ENCODE results near the gene IQGAP2. TPM values are rescaled to one million over a fixed set of nuclear protein-coding genes. Genes with fewer than 3 reads are reported as not detected.

The IQGAP2 gene
- total RNA-seq, 1 donor from 2014 or later: 92.8 TPM

DNA sequence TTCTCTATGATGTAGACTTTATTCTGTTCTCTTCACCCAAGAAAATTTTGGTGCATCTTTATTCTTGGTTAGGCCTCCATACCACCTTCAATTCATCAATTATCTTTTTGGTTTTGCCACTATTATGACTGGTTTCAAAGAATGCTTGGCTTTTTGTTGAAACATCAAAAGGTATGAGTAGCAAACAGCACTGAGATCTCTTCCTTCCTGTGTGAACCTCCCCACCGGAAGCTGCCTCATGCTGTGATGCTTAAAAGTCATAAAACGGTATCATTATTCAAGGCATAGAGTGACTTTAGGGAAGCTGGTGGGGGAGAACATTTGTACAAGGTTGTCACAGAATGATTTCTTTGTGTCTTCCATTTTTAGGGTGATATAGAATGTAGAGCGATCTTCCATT lies 70.6 kb downstream of the IQGAP2 start:
- intact Hi-C loops (cut with micrococcal nuclease): loop anchor here (1.0 to 5.0 kb wide), 7 partner anchors 48 to 757 kb away; partner anchors contain the start of genes AGGF1 and POC5

DNA sequence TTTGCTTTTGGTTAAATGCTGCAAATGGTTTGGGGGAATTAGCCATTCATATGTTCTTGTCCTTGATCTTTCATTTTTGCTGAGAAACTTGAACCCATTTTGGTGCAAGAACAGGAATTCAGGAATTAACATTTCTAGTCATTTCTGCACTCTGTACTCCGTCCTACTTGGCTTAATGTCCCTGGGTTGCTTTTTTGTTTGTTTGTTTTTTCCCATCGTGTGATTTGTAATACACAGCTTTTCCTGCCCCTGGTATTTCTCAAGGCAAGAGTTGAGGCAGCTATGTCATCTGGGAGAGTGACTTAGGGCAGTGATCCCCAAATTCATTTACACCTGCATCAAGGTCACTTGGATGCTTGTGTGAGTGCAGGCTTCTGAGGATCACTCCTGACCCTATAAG lies 71.3 kb downstream of the IQGAP2 start:
- intact Hi-C loops (cut with micrococcal nuclease): loop anchor here (5.0 kb wide), 3 partner anchors 147 to 558 kb away; partner anchors contain the start of gene AGGF1

DNA sequence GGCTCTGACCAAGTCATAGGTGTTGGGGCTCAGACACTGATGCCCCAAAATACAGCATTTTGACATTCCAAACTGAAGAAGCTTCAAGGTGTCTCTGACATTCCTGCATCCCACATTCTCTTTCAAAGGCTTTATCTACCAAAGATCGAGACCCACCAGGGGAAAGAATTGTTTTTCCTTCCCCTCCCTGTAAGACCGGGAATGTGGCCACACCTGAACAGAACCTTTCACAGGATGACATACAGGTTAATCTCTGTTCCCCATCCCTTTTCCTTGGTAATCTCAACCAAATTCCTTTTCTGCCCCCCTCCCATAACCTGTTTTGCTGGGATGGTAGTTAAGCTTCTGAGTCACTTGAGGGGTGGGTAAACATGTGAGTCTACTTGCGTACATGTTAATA lies 72.3 kb downstream of the IQGAP2 start:
- intact Hi-C loops (cut with micrococcal nuclease): no loop called here

DNA sequence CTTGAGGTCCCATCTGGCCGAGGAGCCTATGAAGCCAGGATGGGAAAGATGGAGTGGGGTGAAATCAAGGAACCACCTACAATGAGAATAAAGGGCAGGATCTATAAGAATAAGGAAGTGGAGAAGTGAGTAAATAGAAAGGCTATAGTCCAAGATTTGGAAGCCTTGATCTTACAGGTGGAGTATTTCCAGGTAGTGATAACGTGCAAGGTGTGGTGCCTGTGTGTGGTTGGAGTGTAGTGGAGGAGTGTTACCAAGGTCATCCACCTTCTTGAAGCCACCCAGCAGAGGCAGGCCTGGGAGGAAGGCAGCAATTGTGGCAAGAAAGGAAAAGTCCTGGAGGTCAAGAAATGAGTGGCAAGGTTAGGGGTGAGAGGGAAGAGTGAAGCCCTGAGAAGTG lies 72.9 kb downstream of the IQGAP2 start:
- intact Hi-C loops (cut with micrococcal nuclease): no loop called here

DNA sequence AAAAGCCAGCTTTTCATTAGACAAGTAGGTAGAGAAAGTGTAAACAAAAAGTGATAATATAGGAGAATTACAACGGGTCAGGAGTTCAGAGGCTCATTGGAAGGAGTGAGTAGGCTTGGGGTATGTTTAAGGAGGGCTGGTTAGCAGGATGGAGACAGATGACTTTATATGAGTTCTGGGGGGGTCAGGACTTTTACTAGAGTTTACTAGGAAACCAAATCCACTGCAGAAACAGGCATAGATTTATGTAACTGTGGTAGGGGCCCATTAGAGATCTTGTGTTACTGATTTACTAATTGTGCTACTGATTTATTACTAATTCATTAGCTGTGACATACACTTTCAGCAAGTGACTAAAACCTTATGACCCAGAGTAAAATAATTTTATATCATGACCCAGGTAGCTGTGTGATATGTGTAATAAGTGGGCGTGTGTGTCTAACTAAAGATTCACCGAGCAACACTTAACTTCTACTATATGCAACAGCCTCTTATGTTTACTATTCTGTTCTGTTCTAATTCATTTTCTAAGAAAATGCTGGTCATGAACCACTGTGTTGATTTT lies 73.5 kb downstream of the IQGAP2 start:
- intact Hi-C loops (cut with micrococcal nuclease): no loop called here

DNA sequence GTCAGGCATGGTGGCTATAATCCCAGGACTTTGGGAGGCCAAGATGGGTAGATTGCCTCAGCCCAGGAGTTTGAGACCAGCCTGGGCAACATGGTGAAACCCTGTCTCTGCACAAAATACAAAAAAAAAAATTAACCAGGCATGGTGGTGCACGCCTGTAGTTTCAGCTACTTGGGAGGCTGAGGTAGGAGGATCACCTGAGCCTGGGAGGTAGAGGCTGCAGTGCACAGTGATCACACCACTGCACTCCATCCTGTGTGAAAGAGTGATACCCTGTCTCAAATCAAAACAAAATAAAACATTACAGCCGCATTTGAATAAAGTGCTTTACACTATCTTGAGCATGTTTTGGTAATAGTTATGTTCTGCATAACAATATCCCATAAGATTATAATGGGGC lies 74.0 kb downstream of the IQGAP2 start:
- intact Hi-C loops (cut with micrococcal nuclease): no loop called here

DNA sequence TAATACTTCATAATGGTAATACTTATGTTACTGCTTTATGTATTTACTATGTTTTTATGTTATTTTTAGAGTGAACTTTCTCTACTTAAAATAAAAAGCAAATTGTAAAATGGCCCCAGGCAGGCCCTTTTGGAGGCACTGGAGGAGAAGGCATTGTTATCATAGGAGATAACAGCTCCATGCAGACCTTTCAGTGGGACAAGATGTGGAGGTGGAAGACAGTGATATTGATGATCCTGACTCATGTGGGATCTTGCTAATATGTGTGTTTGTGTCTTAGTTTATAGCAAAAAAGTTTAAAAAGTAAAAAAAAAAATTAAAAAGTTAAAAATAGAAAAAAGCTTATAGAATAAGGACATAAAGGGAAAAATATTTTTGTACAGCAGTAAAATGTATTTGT lies 74.5 kb downstream of the IQGAP2 start:
- intact Hi-C loops (cut with micrococcal nuclease): no loop called here

DNA sequence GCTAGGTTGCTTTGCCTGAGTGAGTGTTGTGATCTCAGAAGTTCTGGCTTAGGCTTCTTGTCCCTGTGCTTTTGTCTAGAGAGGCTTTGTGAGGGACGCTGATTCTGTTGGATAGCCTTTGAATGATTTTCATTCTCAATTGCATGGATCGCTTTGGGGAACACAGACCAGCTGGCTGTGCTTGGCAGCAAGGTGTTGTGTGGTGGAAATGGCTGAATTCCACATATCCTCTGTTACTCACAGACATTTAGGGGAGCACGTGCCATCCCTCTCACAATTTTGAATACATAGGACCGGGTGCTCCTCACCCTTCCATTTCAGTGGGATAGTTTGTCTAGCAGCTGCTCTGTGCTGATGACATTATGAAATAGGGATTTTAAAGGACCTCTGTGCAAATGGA lies 76.2 kb downstream of the IQGAP2 start:
- intact Hi-C loops (cut with micrococcal nuclease): no loop called here

DNA sequence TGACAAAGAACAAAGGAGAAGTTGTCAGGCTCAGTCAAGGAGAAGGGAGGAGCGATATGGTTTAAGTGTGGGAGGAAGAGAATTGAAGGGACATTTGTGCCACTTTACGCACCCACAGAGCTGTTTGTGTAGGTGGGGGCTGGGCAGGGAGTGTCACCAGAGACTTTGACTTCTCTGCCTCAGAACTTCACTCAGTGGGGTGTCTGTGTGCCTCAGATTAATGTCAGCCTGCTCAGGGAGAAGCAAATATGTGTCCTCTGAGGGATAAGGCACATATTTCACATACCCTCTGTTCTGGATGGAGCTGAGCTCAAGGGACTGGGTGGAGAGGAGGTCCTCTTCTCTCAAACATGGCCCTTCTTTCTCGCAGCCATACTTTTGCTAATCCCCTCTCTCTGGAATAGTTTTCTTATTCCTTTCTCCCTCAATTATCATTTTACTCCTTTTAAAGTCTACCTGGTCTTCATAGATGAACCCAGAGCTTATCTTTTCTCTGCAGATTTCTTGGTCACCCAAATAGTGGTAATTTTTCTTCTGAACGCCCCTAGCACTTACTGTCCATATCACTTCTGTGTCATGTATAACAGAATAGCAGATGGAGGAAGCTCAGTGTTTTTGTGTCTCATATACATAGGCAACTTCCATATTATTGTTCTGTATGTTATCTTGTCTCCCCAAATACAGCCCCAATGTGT lies 77.0 kb downstream of the IQGAP2 start:
- intact Hi-C loops (cut with micrococcal nuclease): no loop called here

DNA sequence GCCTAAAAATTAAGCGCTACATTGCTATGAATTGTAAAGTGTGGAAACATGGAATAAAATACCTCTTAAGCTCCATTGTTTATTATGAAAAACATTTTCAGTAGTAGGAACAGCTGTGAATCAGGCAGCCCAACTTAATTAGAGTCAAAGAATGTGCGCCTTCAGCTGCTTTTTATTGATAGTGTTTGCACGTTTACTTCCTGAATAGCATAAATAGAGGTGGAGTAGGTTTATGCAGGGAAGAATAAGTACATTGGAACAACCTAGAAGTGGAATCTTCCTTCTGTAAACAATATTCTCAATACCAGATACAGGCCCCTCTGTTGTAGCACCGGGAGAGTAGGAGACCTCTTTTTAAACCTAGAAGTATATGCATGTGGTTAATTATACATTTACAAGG lies 79.9 kb downstream of the IQGAP2 start:
- intact Hi-C loops (cut with micrococcal nuclease): no loop called here

DNA sequence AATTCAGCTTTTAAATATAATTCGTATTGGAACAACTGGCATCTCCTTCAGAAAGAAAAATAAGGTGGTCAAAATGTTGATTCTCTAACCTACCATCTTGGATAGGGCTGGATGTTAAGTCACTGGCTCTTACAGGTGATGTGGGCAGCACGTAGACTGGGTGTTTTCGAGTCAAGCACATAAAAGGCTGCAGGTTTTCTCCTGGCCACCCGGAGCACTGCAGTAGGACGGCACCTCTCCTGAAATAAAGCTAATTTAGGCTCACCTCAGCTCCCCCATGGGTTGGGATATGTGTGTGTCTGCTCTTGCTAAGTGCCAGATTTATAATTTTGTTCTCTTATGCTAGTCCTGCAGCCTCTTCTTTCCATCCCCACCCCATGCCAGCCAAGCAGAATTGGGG lies 80.3 kb downstream of the IQGAP2 start:
- intact Hi-C loops (cut with micrococcal nuclease): no loop called here

DNA sequence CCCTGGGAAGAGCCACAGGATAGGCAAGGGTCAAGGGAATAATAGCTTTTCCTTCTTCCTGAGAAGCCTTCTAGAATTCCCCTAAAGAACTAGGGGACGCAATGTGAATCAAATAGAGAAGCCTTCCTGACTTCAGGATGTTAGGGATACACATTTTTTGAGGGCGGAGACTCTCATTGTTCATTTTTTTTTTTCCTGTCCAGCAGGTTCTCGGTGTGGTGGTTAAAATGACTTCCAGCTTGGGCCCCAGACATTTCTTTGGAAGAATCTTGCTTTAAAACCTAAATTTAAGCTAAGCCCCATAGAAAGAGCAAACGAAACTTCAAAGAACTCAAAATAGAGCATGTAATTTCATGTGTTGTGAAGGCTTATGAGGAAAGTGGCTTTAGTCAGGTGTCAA lies 80.8 kb downstream of the IQGAP2 start:
- intact Hi-C loops (cut with micrococcal nuclease): no loop called here

DNA sequence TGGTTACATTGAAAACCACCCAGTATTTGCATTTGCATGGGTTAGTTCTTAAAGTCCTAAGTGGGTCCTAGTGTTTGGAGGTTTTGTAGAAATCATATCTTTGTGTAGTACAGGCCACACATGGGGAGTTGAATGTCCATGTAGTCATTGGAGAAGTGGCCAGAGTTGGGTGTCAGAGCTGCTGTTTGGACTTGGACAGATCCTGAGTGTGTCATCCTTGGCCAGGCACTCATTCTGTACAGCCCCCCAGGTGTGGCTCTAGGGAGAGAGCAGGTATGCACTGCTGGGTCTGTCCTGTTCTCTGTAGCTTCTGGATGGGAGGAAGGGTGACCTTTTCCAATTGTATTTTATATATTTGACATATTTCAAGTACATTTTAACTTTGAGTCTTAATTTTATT lies 82.4 kb downstream of the IQGAP2 start:
- intact Hi-C loops (cut with micrococcal nuclease): no loop called here

DNA sequence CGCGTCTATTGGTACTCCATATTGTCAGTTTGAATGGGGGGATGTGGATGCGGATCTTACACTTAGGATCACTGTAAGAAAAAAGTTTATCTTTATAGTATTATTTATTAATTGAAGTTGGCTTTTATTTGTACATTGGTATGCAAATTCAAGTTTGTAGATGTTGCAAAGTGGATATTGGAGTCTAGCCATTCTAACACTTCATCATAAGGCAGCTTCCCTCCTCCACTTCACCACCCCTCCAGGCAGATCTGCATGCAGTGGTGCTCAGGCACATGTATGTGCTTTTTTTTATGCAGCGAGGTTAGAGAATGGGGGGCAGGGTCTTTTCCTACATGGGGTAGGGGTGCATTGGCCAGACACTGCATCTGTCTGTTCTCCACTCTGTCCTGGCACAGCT lies 84.3 kb downstream of the IQGAP2 start:
- intact Hi-C loops (cut with micrococcal nuclease): no loop called here

DNA sequence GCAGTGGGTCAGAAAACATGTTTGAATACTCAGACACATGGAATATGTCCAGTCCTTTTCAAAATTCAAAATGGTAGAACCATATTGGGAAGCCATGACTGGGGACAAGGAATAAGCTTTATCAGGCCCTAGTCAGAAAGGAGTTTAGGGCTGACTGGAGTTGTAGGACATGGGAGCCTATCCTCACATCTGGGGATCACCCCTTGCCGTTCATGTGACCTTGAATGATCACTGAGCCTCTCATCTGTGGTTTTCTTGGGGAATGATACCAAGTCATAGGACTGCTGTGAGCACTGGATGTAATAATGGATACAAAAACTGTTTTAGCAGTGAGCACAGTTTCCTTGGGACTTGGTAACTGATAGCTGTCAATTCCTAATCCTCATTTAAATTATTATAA lies 84.7 kb downstream of the IQGAP2 start:
- intact Hi-C loops (cut with micrococcal nuclease): no loop called here

DNA sequence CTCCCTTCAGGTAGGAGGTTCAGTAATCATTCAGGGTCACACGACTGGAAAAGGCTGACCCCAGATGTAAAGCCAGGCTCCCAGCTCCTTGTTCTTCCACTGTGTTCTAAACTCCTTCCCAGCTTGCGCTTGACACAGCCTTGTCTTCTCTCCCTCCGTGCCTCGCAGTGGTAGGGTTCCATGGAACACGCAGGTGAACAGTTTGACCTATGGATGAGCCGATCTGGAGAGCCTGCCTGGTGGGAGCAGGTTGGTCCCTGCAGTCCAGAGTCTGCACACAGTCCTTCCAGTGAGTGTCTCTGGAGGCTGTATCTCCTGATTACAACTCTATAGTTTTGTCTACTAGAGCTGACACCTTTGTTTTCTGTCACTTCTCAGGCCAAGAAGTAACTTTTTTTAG lies 85.9 kb downstream of the IQGAP2 start:
- intact Hi-C loops (cut with micrococcal nuclease): no loop called here

DNA sequence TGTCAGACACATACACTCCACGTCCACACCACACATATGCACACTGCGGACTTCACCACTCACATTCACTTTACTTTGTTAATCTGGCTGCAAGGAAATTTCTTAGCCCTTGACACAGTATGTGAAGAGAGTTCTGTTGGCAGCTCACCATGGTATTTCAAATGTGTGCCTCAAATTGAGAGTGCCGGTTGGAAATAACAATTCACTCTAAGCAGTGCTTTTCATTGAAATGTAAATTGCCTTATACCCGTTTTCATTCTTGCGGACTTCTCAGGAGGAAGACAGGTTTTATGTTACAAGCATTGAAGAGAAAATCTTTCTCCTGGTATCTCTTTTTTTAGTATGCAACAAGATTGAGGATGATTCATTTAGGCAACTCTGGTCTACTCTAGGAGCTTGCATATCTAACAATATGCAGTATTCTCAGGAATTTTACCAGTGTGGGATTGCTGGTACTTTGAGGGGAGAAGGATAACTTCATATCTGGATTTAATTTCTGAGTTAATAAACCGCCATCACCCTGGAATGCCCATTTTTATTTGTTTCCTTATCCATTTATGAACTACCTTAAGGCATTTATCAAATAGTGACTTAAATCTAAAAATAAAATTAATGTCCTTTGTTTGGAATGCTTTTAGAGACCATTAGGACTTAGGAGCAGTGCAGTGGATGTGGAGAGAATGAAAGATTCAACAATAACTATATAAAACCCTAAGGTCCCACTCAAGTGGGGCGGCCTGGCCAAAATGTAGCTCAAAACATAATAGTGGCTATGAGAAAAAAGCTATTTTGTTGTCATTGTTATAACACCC lies 87.0 kb downstream of the IQGAP2 start:
- intact Hi-C loops (cut with micrococcal nuclease): no loop called here

DNA sequence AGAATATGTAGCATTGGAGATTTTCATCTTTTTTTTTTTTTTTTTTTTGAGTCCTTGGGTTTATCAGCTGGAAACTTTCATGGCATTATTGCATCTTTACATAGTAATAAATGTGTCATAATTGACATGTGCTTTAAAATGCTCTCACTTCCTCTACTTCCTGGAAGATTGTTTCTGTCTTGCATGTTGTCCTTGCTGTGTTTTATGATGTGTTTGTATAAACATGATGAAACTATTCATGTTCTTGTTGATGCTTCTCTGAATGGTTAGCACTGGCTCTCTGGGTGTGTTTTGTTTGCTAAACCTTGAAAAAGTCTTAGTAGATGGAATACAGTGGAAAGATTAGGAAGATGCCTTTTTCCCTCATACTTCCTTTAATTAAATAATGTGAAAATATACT lies 87.9 kb downstream of the IQGAP2 start:
- intact Hi-C loops (cut with micrococcal nuclease): no loop called here

DNA sequence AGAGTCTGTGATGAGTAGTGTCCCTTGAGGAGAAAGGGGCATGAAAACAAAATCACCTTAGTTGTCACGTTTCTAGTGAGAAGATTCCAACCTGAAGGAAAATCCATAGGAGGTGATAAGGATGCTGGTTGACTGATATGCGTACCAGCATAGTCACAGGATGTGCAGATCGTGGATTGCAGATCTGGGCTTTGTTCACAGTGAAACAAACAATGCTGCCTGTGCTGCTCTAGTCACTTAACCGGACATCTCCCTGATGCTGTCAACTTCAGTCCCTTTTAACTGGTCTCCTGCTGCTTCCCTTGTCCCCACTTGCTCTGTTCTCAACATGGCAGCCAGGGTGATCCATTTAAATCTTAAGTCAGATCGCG lies 89.7 kb downstream of the IQGAP2 start:
- intact Hi-C loops (cut with micrococcal nuclease): no loop called here

DNA sequence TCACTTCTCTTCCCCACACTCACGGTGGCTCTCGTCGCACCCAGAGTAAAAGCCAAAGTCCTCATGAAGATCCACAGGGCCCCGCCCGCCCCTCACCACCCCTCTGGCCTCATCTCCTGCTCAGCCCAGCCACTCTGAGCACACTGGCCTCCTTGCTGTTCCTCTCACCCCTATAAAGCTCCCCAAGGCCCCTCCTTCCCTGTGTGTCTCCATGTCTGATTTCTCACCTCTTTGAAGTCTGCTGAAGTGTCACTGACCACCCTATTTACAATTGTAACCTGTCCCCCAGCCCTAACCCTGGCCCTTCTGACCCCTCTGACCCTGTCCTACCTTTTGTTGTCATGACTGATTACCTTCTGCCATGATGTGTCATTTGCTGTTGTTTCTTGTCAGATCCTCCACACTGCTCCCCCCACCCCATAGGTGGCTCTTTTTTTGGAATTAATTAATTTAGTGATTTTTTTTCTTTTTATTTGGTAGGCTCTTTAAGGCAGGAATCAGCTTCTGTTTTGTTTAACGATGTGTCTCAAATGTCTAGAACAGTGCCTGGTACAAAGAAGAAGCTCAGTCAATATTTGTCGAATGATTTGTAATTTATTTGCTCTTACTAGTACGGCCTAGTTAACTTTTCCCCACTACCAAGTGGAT lies 90.2 kb downstream of the IQGAP2 start:
- intact Hi-C loops (cut with micrococcal nuclease): no loop called here

DNA sequence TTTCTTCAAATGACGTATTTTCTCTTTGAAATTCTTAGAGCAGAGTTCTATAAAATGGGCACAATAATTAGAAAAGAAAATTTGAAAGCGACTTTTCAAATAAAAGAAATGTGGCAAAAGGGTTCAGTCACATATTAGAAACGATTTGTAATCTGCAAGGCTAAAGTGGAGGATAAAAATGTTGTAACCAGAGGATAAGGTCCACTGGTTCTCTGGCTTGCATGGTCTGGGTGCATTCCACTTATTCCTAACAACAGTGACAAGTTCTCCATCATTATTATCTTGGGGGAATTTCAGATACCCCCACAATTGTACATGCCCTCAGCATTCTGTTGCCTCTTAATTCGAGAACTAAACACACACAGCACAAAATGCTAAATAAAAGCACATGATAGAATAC lies 91.1 kb downstream of the IQGAP2 start:
- intact Hi-C loops (cut with micrococcal nuclease): no loop called here

DNA sequence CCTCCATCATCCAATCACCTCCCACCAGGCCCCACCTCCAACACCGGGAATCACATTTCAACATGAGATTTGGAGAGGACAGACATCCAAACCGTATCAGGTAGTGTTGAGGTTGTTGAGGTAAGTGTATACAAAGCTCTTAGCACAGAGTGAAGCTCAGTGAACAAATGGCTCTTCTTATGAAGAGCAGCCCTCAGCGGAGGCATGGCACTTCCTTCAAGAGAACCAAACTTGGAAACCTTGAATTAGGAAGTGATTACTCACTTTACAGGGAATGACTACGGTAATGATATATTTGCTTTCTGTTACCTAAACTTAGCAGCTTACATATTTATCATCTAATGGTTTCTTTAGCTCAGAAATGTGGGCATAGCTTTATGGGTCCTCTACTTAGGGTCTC lies 92.8 kb downstream of the IQGAP2 start:
- intact Hi-C loops (cut with micrococcal nuclease): no loop called here
